Measurements from ENCODE around the gene FARS2.

FARS2 gene

GRCh38 chr6:5738211-5738610 lies 476.9 kb downstream of the FARS2 start:
- no peak for DNase-seq (ENCODE audit: extremely low read depth, insufficient read length)
- no peaks in the 10 kb centered on the region for H3K36me3 ChIP-seq (ENCODE audit: control insufficient read depth, insufficient read depth, low read length)
- H3K27me3 ChIP-seq (replicated peaks; ENCODE audit: control insufficient read depth, insufficient read depth, low read length) = no peaks in the 10 kb centered on the region
- H3K4me3 ChIP-seq (replicated peaks; ENCODE audit: low read depth, low read length) = no peak overlapping the region
- no peak for TF ChIP-seq CTCF (IDR thresholded peaks at IDR 0.05; ENCODE audit: insufficient read depth, low read length, poor library complexity, severe bottlenecking)

GRCh38 chr6:5744497-5744896 lies 483.2 kb downstream of the FARS2 start:
- no peaks in the 10 kb centered on the region for H3K27me3 ChIP-seq (replicated peaks; ENCODE audit: control insufficient read depth, insufficient read depth, low read length)
- no peaks in the 10 kb centered on the region for H3K36me3 ChIP-seq (ENCODE audit: control insufficient read depth, insufficient read depth, low read length)
- no peak for DNase-seq (ENCODE audit: extremely low read depth, insufficient read length)
- H3K4me3 ChIP-seq (replicated peaks; ENCODE audit: low read depth, low read length) = no peak overlapping the region
- no peak for TF ChIP-seq CTCF (IDR thresholded peaks at IDR 0.05; ENCODE audit: insufficient read depth, low read length, poor library complexity, severe bottlenecking)

- no peak for TF ChIP-seq CTCF (IDR thresholded peaks at IDR 0.05; ENCODE audit: insufficient read depth, low read length, poor library complexity, severe bottlenecking)
- H3K36me3 ChIP-seq (ENCODE audit: control insufficient read depth, insufficient read depth, low read length) = no peaks in the 10 kb centered on the region
- DNase-seq (ENCODE audit: extremely low read depth, insufficient read length) = no peak
Observed at GRCh38 chr6:5745081-5745480, 483.8 kb downstream of the FARS2 start.

GRCh38 chr6:5746053-5746758 lies 484.9 kb downstream of the FARS2 start:
- DNase-seq (ENCODE audit: extremely low read depth, insufficient read length) = no peak
- TF ChIP-seq CTCF (IDR thresholded peaks at IDR 0.05; ENCODE audit: insufficient read depth, low read length, poor library complexity, severe bottlenecking) = peak; percentile 39
- H3K36me3 ChIP-seq (ENCODE audit: control insufficient read depth, insufficient read depth, low read length) = no peaks in the 10 kb centered on the region
- H3K27me3 ChIP-seq (replicated peaks; ENCODE audit: control insufficient read depth, insufficient read depth, low read length) = no peaks in the 10 kb centered on the region
- no peak overlapping the region for H3K4me3 ChIP-seq (replicated peaks; ENCODE audit: low read depth, low read length)

More at GRCh38 chr6:5745081-5745480, 483.8 kb downstream of the FARS2 start:
- Histone ChIP-seq H3K27me3 (replicated peaks; ENCODE audit: control insufficient read depth, insufficient read depth, low read length) (no peaks in the 10 kb centered on the region), H3K4me3 (replicated peaks; ENCODE audit: low read depth, low read length) (no peak overlapping the region)

GRCh38 chr6:5746759-5747130 lies 485.4 kb downstream of the FARS2 start:
- no peaks in the 10 kb centered on the region for H3K36me3 ChIP-seq (ENCODE audit: control insufficient read depth, insufficient read depth, low read length)
- TF ChIP-seq CTCF (IDR thresholded peaks at IDR 0.05; ENCODE audit: insufficient read depth, low read length, poor library complexity, severe bottlenecking) = no peak
- H3K4me3 ChIP-seq (replicated peaks; ENCODE audit: low read depth, low read length) = no peak overlapping the region
- DNase-seq (ENCODE audit: extremely low read depth, insufficient read length) = no peak
- no peaks in the 10 kb centered on the region for H3K27me3 ChIP-seq (replicated peaks; ENCODE audit: control insufficient read depth, insufficient read depth, low read length)

- no peaks in the 10 kb centered on the region for H3K27me3 ChIP-seq (replicated peaks; ENCODE audit: control insufficient read depth, insufficient read depth, low read length)
- no peak for TF ChIP-seq CTCF (IDR thresholded peaks at IDR 0.05; ENCODE audit: insufficient read depth, low read length, poor library complexity, severe bottlenecking)
- H3K36me3 ChIP-seq (ENCODE audit: control insufficient read depth, insufficient read depth, low read length) = no peaks in the 10 kb centered on the region
- no peak for DNase-seq (ENCODE audit: extremely low read depth, insufficient read length)
- no peak overlapping the region for H3K4me3 ChIP-seq (replicated peaks; ENCODE audit: low read depth, low read length)
Observed at GRCh38 chr6:5747379-5747778, 486.1 kb downstream of the FARS2 start.
